Measurements from ENCODE around the gene VPS4B. TPM values are rescaled to one million over a fixed set of nuclear protein-coding genes. Genes with fewer than 3 reads are reported as not detected.
A peak's percentile ranks its signal among the peaks of the same experiment; 100 is the strongest.
"Not testable (repeated sequence)": the region's sequence is repeated elsewhere in the genome, so short reads cannot be mapped to it uniquely, and the experiment has no call there.

The VPS4B gene
- polyA plus RNA-seq, 1 donor: 56.0 TPM

DNA sequence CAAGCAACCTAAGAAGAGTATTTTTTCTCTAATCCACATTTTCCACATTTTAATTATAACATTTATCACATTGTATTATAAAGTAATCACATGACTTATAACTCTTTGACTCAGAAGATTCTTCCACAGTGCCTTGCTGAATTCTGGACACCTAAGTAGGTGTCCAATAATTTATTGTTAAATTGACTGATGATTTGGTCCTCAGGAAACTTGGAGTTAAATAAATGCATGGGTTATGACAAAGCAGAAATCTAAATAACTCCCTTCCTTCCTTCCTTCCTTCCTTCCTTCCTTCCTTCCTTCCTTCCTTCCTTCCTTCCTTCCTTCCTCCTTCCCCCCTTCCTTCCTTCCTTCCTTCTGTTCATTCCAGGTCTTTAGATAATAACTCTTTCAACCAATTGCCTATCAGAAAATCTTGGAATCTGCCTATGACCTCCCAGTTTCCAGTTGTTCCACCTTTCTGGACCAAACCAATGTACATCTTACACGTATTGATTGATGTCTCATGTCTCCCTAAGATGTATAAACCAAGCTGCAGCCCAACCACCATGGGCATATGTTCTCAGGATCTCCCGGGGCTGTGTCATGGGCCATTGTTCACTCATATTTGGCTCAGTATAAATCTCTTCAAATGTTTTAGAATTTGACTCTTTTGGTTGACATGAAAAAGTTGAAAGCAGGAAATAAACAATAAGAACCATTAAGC is 44.8 kb downstream of the VPS4B start:
- Histone ChIP-seq H3K36me3 (ENCODE audit: control insufficient read depth, insufficient read depth, low read length) (no peaks in the 10 kb centered on the region), H3K27me3 (ENCODE audit: control insufficient read depth, insufficient read depth, low read length) (no peaks in the 10 kb centered on the region), H3K4me1 (ENCODE audit: control insufficient read depth, insufficient read depth, low read length) (no peaks in the 10 kb centered on the region), H3K4me3 (ENCODE audit: low read length) (no peak overlapping the region), H3K27ac (ENCODE audit: low read length) (no peak overlapping the region), H3K9me3 (ENCODE audit: control insufficient read depth, low read depth, low read length) (no peaks in the 10 kb centered on the region)
- no CpG with 5 or more reads among the region's 2 CpGs for WGBS (ENCODE audit: insufficient coverage, low lambda C conversion rate)
- DNase-seq: no peak

DNA sequence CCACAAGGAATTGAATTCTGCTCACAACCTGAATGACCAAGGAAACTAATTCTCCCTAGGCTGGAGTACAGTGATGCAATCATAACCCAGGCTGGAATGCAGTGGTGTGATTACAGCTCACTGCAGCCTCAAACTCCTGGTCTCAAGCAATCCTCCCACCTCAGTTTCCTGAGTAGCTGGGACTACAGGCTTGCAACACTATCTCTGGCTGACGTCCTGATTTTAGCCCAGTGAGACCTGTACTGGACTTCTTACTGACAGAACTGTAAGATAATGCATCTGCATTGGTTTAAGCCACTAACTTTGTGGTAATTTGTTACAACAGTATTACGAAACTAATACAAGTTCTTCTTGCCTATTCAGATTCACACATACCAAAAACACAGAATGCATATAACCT is 45.7 kb downstream of the VPS4B start:
- WGBS (ENCODE audit: insufficient coverage, low lambda C conversion rate): no CpG with 5 or more reads among the region's 2 CpGs
- no peak for DNase-seq
- Histone ChIP-seq H3K4me3 (ENCODE audit: low read length) (no peak overlapping the region), H3K27ac (ENCODE audit: low read length) (no peak overlapping the region), H3K36me3 (ENCODE audit: control insufficient read depth, insufficient read depth, low read length) (no peaks in the 10 kb centered on the region), H3K9me3 (ENCODE audit: control insufficient read depth, low read depth, low read length) (no peaks in the 10 kb centered on the region), H3K27me3 (ENCODE audit: control insufficient read depth, insufficient read depth, low read length) (no peaks in the 10 kb centered on the region), H3K4me1 (ENCODE audit: control insufficient read depth, insufficient read depth, low read length) (no peaks in the 10 kb centered on the region)

DNA sequence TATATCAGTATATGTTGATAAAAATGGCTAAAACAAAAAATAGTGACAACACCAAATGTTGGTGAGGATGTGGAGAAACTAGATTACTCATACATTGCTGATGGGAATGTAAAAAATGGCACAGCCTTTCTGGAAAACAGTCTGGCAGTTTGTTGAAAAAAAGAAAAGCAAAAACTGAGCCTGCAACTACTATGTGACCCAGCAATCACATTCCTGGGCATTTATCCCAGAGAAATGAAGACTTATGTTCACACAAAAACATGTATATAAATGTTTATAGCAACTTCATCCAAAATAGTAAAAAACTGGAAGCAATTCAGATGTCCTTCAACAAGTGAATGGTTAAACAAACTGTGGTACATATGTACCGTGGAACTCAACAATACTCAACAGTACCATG is 47.7 kb downstream of the VPS4B start:
- no CpG with 5 or more reads among the region's 1 CpG for WGBS (ENCODE audit: insufficient coverage, low lambda C conversion rate)
- Histone ChIP-seq H3K4me1 (ENCODE audit: control insufficient read depth, insufficient read depth, low read length) (no peaks in the 10 kb centered on the region), H3K27ac (ENCODE audit: low read length) (no peak overlapping the region), H3K36me3 (ENCODE audit: control insufficient read depth, insufficient read depth, low read length) (no peaks in the 10 kb centered on the region), H3K9me3 (ENCODE audit: control insufficient read depth, low read depth, low read length) (no peaks in the 10 kb centered on the region), H3K27me3 (ENCODE audit: control insufficient read depth, insufficient read depth, low read length) (no peaks in the 10 kb centered on the region), H3K4me3 (ENCODE audit: low read length) (no peak overlapping the region)
- DNase-seq: no peak

DNA sequence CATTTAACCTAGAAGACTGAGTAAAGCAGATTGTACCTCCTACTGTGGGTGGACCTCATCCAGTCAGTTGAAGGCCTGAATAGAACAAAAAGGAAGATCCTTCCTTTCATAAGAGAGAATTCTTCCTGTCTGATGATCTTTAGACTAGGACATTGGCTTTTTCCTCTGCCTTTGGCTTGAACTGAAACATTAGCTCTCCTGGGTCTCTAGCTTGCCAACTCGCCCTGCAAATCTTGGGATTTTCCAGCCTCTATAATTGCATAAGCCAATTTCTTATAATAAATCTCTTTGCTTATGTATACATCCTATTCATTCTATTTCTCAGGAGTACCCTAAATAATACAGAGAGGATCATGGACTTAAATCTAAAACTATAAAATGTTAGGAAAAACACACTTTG is 49.1 kb downstream of the VPS4B start:
- Histone ChIP-seq H3K4me3 (ENCODE audit: low read length) (no peak overlapping the region), H3K27ac (ENCODE audit: low read length) (no peak overlapping the region), H3K4me1 (ENCODE audit: control insufficient read depth, insufficient read depth, low read length) (no peaks in the 10 kb centered on the region), H3K9me3 (ENCODE audit: control insufficient read depth, low read depth, low read length) (no peaks in the 10 kb centered on the region), H3K36me3 (ENCODE audit: control insufficient read depth, insufficient read depth, low read length) (no peaks in the 10 kb centered on the region), H3K27me3 (ENCODE audit: control insufficient read depth, insufficient read depth, low read length) (no peaks in the 10 kb centered on the region)
- no peak for DNase-seq
- no CpG with 5 or more reads among the region's 1 CpG for WGBS (ENCODE audit: insufficient coverage, low lambda C conversion rate)

DNA sequence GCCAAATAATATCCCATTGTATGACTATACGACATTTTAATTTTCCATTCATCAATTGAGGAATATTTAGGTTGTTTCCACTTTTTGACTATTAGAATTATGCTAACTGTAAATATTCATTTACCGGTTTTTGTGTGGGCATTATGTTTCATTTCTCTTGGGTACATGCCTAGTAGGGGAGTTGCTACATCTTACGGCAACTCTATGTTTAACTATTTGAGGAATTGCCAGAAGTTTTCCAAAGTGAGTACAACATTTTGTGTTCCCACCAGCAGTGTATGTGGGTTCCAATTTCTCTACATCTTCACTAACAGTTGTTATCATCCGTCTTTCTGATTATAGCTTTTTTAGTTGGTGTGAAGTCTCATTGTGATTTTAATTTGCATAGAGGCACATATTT is 53.7 kb downstream of the VPS4B start:
- WGBS (ENCODE audit: insufficient coverage, low lambda C conversion rate): 100% methylated on average over 1 of the region's 4 CpGs
- no peak for DNase-seq
- Histone ChIP-seq H3K27me3 (ENCODE audit: control insufficient read depth, insufficient read depth, low read length) (no peaks in the 10 kb centered on the region), H3K4me3 (ENCODE audit: low read length) (no peak overlapping the region), H3K9me3 (ENCODE audit: control insufficient read depth, low read depth, low read length) (no peaks in the 10 kb centered on the region), H3K27ac (ENCODE audit: low read length) (no peak overlapping the region), H3K36me3 (ENCODE audit: control insufficient read depth, insufficient read depth, low read length) (no peaks in the 10 kb centered on the region), H3K4me1 (ENCODE audit: control insufficient read depth, insufficient read depth, low read length) (no peaks in the 10 kb centered on the region)

DNA sequence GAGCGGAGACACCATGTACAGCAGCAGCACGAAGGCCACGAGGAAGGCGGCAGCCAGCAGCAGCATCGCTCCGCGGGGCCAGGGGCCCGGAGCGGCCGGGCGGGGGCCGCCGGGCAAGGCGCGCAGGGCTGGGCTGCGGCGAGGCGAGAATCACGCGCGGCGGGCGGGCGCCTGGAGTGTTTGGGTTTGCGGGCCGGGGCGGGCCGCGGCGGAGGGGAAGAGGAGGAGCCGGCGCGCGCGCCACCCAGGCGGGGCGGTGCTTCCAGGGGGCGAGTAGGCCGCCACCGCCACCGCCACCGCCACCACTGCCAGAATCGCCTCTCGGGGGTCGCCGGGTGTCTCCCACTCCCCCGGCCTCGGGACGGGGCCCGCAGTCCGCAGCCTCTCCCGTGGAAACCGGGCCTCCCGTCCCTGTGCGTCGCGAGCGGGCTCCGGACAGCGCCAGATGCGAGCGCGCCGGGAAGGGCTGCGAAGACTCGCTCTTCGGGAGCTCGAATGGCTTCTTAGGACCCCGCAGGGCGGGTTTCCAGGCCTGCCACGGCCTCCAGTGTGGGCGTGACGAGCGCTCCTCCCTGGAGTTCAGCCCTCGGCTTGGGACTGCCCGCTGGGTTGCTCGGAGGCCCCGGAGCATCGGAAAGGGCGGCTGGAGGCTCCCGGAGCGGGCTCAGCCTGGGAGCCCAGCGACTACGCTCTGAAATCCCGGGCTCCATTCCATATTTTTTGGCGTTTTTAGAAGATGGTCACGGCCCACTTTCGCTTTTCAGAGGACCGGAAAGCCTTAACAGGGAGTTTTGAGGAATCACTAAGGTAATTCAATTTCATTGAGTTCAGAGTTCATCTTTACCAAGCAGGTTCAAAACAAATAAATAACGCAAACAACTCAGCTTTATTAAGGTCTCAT is 55.0 kb downstream of the VPS4B start, which contains the start of gene KDSR:
Gene KDSR, minus strand, starts transcription at position 154 of the 901 bp plus-strand sequence. Its CDS starts 88 bp downstream, at position 66.
- peak within 1 kb of the TSS; percentile 91 for H3K4me3 ChIP-seq (ENCODE audit: low read length)
- peak; percentile 97 to 99 for DNase-seq
- peaks cover 2% of the 10 kb centered on the region for H3K36me3 ChIP-seq (ENCODE audit: control insufficient read depth, insufficient read depth, low read length)
- H3K9me3 ChIP-seq (ENCODE audit: control insufficient read depth, low read depth, low read length): no peaks in the 10 kb centered on the region
- H3K27me3 ChIP-seq (ENCODE audit: control insufficient read depth, insufficient read depth, low read length): no peaks in the 10 kb centered on the region
- H3K4me1 ChIP-seq (ENCODE audit: control insufficient read depth, insufficient read depth, low read length): no peaks in the 10 kb centered on the region
- WGBS (ENCODE audit: insufficient coverage, low lambda C conversion rate): no CpG with 5 or more reads among the region's 90 CpGs
- peak within 1 kb of the TSS; percentile 90 for H3K27ac ChIP-seq (ENCODE audit: low read length)

DNA sequence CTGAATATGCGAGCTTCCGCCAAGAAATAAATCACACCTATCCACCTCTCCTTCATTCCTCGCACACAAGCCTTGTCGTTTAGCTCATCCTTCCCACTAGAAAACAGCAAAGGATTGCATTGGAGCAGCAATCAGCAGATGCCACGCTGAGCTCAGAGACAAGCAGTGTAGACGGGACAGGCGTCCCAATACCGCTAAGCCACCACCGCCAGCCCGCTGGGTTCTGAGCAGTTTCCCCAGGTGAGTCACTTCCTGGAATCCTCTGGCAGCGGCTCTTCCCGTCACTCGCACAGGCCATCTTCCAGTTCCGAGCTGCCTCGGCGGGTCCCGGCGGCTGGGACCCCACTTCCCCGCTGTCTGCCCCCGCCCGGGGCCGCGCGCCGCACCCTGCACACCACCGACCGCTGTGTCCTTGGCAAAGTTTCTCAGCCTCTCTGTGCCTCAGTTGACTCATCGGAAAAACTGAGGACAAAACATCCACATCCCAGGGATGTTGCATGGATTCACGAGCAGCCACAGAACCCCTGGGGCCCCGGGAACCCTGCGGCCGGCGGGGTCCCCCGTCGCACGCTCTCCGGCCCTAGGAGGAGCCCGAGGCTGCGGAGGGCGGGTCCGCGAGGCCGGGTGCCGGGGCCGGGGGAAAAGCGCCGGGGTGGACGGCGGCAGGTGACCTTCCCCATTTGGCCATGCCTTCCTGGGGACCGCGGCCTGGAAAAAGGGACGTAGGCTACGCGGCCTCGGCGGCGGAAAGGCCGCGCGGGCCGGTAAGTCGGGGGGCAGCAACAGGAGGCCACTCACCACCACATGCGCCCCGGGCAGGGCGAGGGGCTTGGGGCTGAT is 55.8 kb downstream of the VPS4B start:
- Histone ChIP-seq H3K27ac (ENCODE audit: low read length) (peak overlapping the region; percentile 87), H3K4me3 (ENCODE audit: low read length) (peak overlapping the region; percentile 91), H3K36me3 (ENCODE audit: control insufficient read depth, insufficient read depth, low read length) (peaks cover 9% of the 10 kb centered on the region), H3K4me1 (ENCODE audit: control insufficient read depth, insufficient read depth, low read length) (no peaks in the 10 kb centered on the region), H3K27me3 (ENCODE audit: control insufficient read depth, insufficient read depth, low read length) (no peaks in the 10 kb centered on the region), H3K9me3 (ENCODE audit: control insufficient read depth, low read depth, low read length) (no peaks in the 10 kb centered on the region)
- WGBS (ENCODE audit: insufficient coverage, low lambda C conversion rate): no CpG with 5 or more reads among the region's 65 CpGs
- peak; percentile 35 to 73 for DNase-seq

DNA sequence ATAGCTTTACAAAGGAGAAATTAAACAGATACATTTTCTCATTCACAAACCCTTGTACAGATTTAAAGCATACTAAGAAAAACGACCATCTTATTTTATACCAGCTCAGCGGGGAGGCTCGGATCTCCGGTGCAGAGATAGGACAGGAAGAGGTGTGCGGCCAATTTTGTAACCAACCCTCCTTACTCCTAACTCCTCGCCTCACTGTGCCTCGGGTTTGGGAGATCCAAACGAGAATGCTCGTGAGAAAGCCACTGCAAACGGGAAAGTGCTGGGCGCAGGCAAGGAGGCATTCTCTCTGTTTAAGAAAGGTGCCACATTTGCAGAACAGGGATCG is 56.4 kb downstream of the VPS4B start:
- DNase-seq: no peak
- Histone ChIP-seq H3K4me3 (ENCODE audit: low read length) (peak overlapping the region; percentile 91), H3K27me3 (ENCODE audit: control insufficient read depth, insufficient read depth, low read length) (no peaks in the 10 kb centered on the region), H3K4me1 (ENCODE audit: control insufficient read depth, insufficient read depth, low read length) (no peaks in the 10 kb centered on the region), H3K36me3 (ENCODE audit: control insufficient read depth, insufficient read depth, low read length) (peaks cover 14% of the 10 kb centered on the region), H3K9me3 (ENCODE audit: control insufficient read depth, low read depth, low read length) (no peaks in the 10 kb centered on the region), H3K27ac (ENCODE audit: low read length) (peak overlapping the region; percentile 87)
- WGBS (ENCODE audit: insufficient coverage, low lambda C conversion rate): no CpG with 5 or more reads among the region's 12 CpGs

DNA sequence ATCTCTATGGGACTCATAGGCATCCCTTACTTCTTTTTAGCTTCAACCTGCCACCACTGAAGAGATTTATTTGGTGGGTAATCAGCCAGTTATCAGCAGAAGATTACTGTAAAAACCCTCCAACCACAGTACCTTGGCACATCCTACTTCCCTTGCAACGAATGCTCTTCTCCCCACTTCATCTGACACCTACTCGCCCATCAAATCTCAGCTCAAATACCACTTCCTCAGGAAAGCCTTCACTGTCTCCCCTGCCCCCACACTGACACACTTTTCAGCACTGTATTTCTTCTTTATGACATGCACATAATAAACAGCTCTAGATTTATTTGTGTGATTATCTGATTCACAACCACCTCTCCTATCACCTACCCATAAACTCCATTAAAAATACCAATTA is 58.3 kb downstream of the VPS4B start:
- H3K36me3 ChIP-seq (ENCODE audit: control insufficient read depth, insufficient read depth, low read length): peaks cover 29% of the 10 kb centered on the region
- no peak for DNase-seq
- 86% methylated on average over 1 of the region's 2 CpGs for WGBS (ENCODE audit: insufficient coverage, low lambda C conversion rate)
- no peak overlapping the region for H3K27ac ChIP-seq (ENCODE audit: low read length)
- H3K27me3 ChIP-seq (ENCODE audit: control insufficient read depth, insufficient read depth, low read length): no peaks in the 10 kb centered on the region
- no peak overlapping the region for H3K4me3 ChIP-seq (ENCODE audit: low read length)
- H3K9me3 ChIP-seq (ENCODE audit: control insufficient read depth, low read depth, low read length): no peaks in the 10 kb centered on the region
- no peaks in the 10 kb centered on the region for H3K4me1 ChIP-seq (ENCODE audit: control insufficient read depth, insufficient read depth, low read length)

DNA sequence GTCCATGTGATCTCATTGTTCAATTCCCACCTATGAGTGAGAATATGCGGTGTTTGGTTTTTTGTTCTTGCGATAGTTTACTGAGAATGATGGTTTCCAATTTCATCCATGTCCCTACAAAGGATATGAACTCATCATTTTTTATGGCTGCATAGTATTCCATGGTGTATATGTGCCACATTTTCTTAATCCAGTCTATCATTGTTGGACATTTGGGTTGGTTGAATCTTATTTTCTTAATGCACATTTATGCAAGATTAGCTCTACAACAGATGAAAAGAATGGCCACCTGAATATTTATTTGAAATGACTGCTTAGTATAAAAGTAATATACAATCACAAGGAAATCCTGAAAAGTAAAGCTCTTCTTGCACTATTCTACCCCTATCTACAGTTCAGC is 58.9 kb downstream of the VPS4B start:
- not testable (repeated sequence) for H3K27me3 ChIP-seq (ENCODE audit: control insufficient read depth, insufficient read depth, low read length); DNase-seq; H3K27ac ChIP-seq (ENCODE audit: low read length); H3K4me3 ChIP-seq (ENCODE audit: low read length); H3K4me1 ChIP-seq (ENCODE audit: control insufficient read depth, insufficient read depth, low read length); H3K9me3 ChIP-seq (ENCODE audit: control insufficient read depth, low read depth, low read length)
- WGBS (ENCODE audit: insufficient coverage, low lambda C conversion rate): no CpG with 5 or more reads among the region's 2 CpGs
- H3K36me3 ChIP-seq (ENCODE audit: control insufficient read depth, insufficient read depth, low read length): peaks cover 32% of the 10 kb centered on the region
